Tongue (tissue), 2 donors: Measurements from ENCODE around the gene SMG9. TPM values are rescaled to one million over a fixed set of nuclear protein-coding genes. Genes with fewer than 3 reads are reported as not detected.
"Not testable (repeated sequence)": the region's sequence is repeated elsewhere in the genome, so short reads cannot be mapped to it uniquely, and the experiment has no call there.

ENCODE experiments used
- DNase-seq: peaks from one replicate; pipeline ENCODE4 v3.0.0-alpha.2; 2015
- total RNA-seq: library from RNA; depleted of rRNA; stranded (reverse); fragments of >200 nt; gene quantifications from one replicate; pipeline ENCODE4 v1.2.3, GENCODE V29; 2014

The SMG9 gene
- total RNA-seq, 1 donor from 2014 or later: 13.0 TPM

DNA sequence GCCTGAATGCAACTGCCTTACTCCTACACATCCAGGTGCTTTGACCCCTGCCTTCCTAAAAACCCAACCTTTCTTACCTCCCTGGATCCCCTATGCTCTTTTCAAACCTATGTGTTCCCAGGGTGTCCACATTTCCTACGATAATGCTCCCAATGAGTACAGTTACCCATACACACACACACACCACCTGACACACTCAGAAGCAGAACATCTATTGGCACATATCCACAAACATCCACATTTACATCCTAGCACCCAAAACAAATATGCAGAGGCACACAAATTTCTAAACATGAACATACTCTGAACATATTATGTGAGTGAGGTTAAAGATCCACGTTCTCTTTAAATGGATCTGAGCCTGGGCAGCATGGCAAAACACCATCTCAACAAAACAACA lies 62.4 kb downstream of the SMG9 start:
- no peak for DNase-seq

DNA sequence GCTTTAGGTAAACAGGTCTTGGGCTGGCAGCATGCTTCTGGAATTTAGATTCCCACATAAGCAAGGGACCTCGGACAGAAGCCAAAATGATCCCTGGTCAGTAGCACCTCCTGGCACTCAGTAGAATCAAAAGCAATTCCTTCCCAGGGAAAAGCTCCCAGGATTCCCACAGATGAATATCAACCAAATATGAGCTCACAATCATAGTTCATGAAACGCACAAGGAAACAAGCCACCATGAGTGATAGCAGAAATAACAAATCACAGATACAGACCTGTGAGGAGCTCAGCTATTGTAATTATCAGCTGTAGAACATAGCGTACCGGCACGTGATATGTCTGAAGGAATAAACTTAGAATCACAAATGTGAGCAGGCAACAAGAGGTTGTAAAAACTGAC lies 63.0 kb downstream of the SMG9 start:
- DNase-seq: no peak

DNA sequence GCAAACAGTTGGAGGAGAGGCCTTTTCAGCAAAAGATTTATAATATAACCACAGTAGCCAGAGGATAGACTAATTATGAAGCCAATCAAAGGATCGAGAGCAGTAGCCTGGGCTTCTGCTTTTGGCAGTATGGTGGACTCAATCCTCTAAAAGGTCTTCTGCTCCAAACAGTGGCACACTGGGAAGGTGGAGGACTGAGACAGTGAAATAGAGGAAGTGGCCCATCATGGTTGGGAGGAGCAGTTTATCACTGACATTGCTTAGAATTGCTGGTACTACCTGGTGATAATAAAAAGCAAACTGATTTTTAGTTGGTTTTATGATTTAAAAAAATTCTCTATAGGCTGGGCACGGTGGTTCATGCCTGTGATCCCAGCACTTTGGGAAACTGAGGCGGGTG lies 63.9 kb downstream of the SMG9 start:
- no peak for DNase-seq

DNA sequence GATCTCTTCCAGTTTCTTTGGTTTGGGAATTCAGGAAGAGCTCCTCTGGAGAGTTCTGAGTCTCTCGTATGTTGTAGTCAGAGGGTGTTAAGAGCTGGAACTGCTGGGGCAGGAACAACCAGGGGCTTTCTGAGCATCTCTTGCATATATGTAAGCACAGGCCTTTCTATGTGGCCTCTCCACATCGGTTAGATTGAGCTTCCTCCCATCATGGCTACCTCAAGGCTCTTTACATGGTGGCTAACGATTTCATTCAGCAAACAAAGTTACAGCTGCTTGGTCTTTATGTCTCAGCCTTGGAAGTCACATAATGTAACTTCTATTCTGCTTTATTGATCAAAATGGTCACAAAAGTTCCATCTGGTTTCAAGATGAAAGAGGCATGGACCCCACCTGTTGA lies 64.3 kb downstream of the SMG9 start:
- no peak for DNase-seq

DNA sequence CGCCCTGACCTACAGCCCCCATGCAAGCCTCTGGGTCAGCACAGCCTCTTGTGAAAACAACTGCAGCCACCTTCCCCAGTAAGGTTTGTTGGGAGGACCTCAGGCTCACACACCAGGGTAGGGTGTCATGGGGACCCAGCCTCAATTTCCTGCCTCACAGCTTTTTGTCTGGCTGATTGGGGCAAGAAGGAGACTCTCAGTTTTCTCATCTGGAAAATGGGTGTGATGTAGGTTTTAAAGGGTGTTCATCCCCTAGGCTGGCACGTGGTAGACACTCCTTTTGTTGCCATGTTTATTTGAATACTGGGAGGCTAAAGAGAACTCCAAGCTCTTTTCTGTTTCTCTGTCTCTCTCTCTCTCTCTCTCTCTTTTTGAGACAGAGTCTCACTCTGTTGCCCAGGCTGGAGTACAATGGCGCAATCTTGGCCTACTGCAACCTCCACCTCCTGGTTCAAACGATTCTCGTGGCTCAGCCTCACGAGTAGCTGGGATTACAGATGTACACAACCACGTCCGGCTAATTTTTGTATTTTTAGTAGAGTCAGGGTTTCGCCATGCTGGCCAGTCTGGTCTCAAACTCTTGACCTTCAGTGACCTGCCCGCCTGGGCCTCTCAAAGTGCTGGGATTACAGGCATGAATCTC lies 66.6 kb downstream of the SMG9 start:
- DNase-seq: no peak

DNA sequence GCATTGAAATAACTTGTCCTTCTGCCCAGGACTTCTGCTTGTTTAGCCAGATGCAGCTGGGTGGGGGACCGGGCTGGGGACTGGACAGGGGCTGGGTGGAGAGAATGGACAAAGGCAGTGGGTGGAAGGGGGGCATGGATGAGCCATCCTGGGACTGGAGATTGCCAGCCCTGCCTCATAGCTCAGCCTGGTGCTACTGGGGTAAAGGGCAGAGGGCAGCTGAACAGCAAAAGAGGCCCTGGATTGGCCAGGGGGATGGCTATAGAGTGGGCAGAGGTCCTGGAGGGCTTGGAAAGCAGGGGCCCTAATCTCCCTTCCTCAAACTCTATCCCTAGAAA lies 67.1 kb downstream of the SMG9 start:
- DNase-seq: no peak

DNA sequence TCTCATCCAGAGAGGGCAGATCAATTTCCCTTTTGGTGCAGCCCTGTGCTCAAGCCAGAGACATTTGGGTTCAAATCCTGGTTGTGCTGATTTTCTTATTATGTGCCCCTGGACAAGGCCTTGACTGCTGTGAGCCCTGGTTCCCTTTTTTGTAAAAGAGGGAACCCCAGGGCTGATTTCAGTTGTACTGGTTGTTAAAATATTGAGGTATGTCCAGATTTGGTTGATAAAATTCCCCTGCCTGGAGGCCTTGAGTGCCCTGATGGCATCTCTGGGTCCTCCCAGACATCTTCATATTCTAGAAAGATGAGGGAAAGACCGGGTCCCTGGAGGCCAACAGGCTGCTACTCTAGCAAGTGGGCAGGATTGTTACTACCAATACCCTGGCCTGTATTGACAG lies 70.4 kb downstream of the SMG9 start:
- no peak for DNase-seq

DNA sequence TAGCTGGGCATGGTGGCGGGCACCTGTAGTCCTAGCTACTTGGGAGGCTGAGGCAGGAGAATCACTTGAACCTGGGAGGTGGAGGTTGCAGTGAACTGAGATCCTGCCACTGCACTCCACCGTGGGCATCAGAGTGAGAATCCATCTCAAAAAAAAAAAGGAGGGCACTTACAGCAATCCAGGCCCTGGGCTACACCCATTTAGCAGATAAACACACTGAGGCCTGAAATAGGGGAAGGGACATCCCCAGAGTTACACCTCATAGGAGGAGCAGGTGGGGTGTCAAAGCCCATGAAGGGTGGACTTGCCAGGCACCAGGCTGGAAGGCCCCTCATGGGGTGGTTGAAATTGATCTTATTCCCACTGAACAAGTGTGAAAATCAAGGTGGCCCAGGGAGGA lies 70.9 kb downstream of the SMG9 start:
- no peak for DNase-seq

DNA sequence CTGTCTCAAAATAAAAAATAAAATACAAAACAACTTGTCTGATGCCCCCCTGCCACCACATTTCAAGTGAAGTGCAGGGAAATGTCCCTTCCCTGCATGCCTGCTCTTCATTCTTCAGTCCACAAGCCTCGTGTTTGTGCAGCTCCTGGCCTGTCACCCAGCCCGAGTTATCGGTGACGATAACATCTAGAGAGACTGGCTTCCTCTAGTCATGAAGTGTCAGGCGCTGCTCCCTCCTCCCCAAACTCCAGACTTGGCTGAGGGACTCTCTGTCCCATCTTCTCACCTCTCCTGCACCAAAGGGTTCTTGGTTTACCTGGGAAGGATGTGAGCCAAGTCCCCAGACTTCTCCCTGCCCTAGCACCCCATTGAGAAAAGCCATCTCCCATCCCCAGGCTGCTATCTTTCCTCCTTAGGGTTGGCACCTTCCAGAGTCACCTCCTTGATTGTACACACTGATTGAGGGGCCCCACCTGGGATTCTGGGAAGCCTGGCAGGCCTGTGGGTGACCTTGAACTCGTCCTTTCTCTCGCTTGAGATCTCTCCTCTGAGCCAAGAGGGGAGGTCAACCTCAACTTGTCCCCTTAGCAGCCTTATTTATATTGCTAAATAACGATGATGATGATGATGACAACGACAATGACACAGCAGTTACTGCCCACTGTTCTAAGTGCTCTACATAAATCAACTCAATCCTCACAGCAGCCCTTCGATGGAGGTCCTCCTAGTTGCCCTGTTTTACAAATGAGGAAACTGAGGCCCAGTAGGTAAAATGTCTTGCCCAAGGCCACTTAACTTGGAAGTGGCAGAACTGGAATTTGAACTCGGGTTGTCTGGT lies 71.7 kb downstream of the SMG9 start:
- no peak for DNase-seq

DNA sequence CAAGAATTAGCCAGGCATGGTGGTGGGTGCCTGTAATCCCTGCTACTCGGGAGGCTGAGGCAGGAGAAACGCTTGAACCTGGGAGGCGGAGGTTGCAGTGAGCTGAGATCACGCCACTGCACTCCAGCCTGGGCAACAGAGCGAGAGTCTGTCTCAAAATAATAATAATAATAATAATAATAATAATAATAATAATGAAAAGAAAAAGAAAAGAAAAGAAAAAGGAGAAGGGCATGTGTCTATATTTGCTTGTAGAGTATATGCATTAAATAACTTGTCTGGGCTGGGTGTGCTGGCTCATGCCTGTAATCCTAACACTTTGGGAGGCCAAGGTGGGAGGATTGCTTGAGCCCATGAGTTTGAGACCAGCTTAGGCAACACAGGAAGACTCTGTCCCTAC lies 72.5 kb downstream of the SMG9 start:
- not testable (repeated sequence) for DNase-seq

DNA sequence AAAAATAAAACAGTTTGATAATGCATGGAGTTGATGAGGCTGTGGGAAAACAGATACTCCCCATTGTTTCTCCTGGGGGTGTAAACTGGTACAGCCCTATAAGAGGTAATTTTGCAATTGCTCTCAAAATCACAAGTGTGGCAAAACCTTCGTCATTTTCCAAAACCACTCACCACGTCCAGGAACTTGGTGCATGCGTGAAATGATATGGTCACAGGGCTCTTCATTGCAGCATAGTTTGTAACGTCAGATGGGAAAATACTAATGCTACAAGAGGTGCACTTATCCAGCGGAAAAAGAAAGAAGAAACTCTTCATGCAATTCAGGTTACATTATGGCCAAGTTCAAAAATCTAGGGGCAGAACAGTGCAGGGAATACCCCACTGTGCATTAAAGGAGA lies 72.9 kb downstream of the SMG9 start:
- no peak for DNase-seq

DNA sequence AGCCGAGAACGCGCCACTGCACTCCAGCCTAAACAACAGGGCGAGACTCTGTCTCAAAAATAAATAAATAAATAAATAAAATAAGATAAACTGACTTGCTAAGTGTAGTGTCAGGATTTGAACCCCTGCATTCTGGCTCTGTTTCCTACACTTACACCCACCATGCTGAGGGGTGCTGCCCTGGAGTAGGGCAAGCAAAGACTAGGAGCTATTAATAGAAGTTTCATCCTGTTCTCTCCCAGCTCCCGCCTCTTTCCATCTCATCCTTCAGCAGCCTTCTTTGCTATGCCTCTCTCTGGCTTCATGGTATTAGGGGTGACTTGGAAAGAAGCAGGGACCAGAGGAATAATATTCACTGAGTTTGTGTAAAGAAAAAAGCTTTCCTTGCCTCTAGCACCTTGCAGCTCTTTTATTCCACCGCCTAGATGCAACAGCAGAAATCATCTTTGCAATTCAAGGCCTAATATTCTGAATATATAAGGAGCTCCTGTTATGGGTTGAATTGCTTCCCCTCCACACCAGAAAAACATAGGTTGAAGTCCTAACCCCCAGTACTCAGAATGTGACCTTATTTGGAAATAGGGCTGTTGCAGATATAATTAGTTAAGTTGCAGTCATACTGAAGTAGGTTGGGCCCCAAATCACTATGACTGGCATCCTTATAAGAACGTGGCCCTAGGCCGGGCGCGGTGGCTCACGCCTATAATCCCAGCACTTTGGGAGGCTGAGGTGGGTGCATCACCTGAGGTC lies 76.1 kb downstream of the SMG9 start:
- DNase-seq: no peak

Other genes starting within 250 kb of the SMG9 start
- gene ETHE1, start 227.8 kb downstream of the SMG9 start, total RNA-seq: 28.2 TPM
- 0.41 TPM for gene ZNF575, start 221.8 kb downstream of the SMG9 start, total RNA-seq
- gene XRCC1, start 179.4 kb downstream of the SMG9 start, total RNA-seq: 10.5 TPM
- gene PINLYP, start 179.2 kb downstream of the SMG9 start, total RNA-seq: 2.7 TPM
- gene IRGQ, start 158.8 kb downstream of the SMG9 start, total RNA-seq: 26.0 TPM
- 8.8 TPM for gene ZNF576, start 158.4 kb downstream of the SMG9 start, total RNA-seq
- not detected for gene SRRM5, start 142.9 kb downstream of the SMG9 start, total RNA-seq
- 22.9 TPM for gene ZNF428, start 135.3 kb downstream of the SMG9 start, total RNA-seq
- 10.3 TPM for gene CADM4, start 115.1 kb downstream of the SMG9 start, total RNA-seq
- 8.1 TPM for gene PLAUR, start 84.8 kb downstream of the SMG9 start, total RNA-seq
- gene IRGC, start 38.9 kb downstream of the SMG9 start, total RNA-seq: not detected
- 14.8 TPM for gene KCNN4, start 26.0 kb upstream of the SMG9 start, total RNA-seq
- gene LYPD5, start 47.5 kb upstream of the SMG9 start, total RNA-seq: 1.6 TPM
- 23.3 TPM for gene ZNF283, start 72.4 kb upstream of the SMG9 start, total RNA-seq
- gene ZNF404, start 129.0 kb upstream of the SMG9 start, total RNA-seq: 1.6 TPM
- gene ZNF45, start 180.3 kb upstream of the SMG9 start, total RNA-seq: 14.6 TPM
- 8.8 TPM for gene ZNF221, start 196.3 kb upstream of the SMG9 start, total RNA-seq
- 11.1 TPM for gene ZNF155, start 229.2 kb upstream of the SMG9 start, total RNA-seq
- gene ZNF230, start 248.0 kb upstream of the SMG9 start, total RNA-seq: 5.3 TPM